Measurements from ENCODE around the gene KCNK5.

DNA sequence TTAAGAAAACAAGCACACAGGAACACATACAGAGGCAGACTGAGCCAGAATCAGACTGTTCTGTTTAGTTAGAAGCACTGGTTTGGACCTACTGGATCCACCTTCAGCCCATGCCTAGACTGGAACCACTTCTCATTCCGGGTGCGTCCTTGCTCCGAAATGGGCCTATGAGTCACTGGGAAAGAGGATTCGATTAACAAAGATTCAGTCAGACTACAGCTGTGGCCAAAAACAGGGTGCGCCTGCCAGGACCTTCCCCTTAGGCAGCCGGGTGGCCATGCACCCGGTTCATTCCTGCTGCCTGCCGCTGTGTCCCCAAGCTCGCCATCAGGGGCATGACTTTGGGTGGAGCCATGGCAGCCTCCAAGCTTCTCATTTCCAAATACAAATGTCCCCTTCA is 14.5 kb upstream of the KCNK5 start:
- TF ChIP-seq POLR2AphosphoS5 (IDR thresholded peaks at IDR 0.05; ENCODE audit: insufficient read depth, low read depth, low read length) (no peak), EZH2 (IDR thresholded peaks at IDR 0.05; ENCODE audit: borderline replicate concordance, low read depth, low read length, severe bottlenecking) (no peak), MYC (IDR thresholded peaks at IDR 0.05; ENCODE audit: low read depth, low read length) (no peak)
- TF ChIP-seq, protein P1, sequence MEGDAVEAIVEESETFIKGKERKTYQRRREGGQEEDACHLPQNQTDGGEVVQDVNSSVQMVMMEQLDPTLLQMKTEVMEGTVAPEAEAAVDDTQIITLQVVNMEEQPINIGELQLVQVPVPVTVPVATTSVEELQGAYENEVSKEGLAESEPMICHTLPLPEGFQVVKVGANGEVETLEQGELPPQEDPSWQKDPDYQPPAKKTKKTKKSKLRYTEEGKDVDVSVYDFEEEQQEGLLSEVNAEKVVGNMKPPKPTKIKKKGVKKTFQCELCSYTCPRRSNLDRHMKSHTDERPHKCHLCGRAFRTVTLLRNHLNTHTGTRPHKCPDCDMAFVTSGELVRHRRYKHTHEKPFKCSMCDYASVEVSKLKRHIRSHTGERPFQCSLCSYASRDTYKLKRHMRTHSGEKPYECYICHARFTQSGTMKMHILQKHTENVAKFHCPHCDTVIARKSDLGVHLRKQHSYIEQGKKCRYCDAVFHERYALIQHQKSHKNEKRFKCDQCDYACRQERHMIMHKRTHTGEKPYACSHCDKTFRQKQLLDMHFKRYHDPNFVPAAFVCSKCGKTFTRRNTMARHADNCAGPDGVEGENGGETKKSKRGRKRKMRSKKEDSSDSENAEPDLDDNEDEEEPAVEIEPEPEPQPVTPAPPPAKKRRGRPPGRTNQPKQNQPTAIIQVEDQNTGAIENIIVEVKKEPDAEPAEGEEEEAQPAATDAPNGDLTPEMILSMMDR (IDR thresholded peaks at IDR 0.05; ENCODE audit: extremely low read depth in 1 of 2, insufficient read depth in 1 of 2, low read depth in 1 of 2, low read length in 2 of 2) = no peak
